Glomerular endothelial cell (primary cell): Measurements from ENCODE around the gene STRIP2. TPM values are rescaled to one million over a fixed set of nuclear protein-coding genes. Genes with fewer than 3 reads are reported as not detected.
"Not testable (repeated sequence)": the region's sequence is repeated elsewhere in the genome, so short reads cannot be mapped to it uniquely, and the experiment has no call there.

Source experiments
- DNase-seq: peaks from one replicate; pipeline ENCODE4 v3.0.0-alpha.2; 2011; ENCODE audit warnings: low read depth, low spot score; ENCODE audit errors: extremely low read depth
- total RNA-seq: library from RNA; depleted of rRNA; stranded (reverse); fragments of >200 nt; gene quantifications from 2 replicates; pipeline ENCODE4 v1.2.3, GENCODE V29; 2015

The STRIP2 gene
- total RNA-seq, 1 donor from 2014 or later = 7.2 TPM

- DNase-seq = no peak
These were observed 17.2 kb upstream of the STRIP2 start for GRCh38 chr7:129417073-129417472.

- DNase-seq = no peak
These were observed 12.4 kb upstream of the STRIP2 start for GRCh38 chr7:129421717-129422250.

- DNase-seq = no peak
These were observed 11.5 kb upstream of the STRIP2 start for GRCh38 chr7:129422727-129423126.

- DNase-seq = no peak
These were observed 10.4 kb upstream of the STRIP2 start for GRCh38 chr7:129423700-129424410.

GRCh38 chr7:129426482-129426881 lies 7.8 kb upstream of the STRIP2 start:
- no peak for DNase-seq

GRCh38 chr7:129427526-129428045 lies 6.6 kb upstream of the STRIP2 start:
- DNase-seq = no peak

GRCh38 chr7:129431911-129432643 lies 2.2 kb upstream of the STRIP2 start:
- no peak for DNase-seq

- DNase-seq = no peak
These were observed 565 bp downstream of the STRIP2 start for GRCh38 chr7:129434675-129435318.

- DNase-seq = no peak
These were observed 1.2 kb downstream of the STRIP2 start for GRCh38 chr7:129435414-129435829.

- DNase-seq = no peak
These were observed 2.2 kb downstream of the STRIP2 start for GRCh38 chr7:129436335-129436923.

GRCh38 chr7:129437190-129437589 lies 3.0 kb downstream of the STRIP2 start:
- DNase-seq = no peak

- DNase-seq = no peak
These were observed 4.1 kb downstream of the STRIP2 start for GRCh38 chr7:129438281-129438838.

GRCh38 chr7:129438839-129439651 lies 4.8 kb downstream of the STRIP2 start:
- DNase-seq = peak; percentile 42

GRCh38 chr7:129439963-129440625 lies 5.9 kb downstream of the STRIP2 start:
- no peak for DNase-seq

GRCh38 chr7:129443612-129444011 lies 9.4 kb downstream of the STRIP2 start:
- no peak for DNase-seq

GRCh38 chr7:129444776-129445175 lies 10.5 kb downstream of the STRIP2 start:
- DNase-seq = not testable (repeated sequence)

GRCh38 chr7:129446925-129447324 lies 12.7 kb downstream of the STRIP2 start:
- DNase-seq = not testable (repeated sequence)

GRCh38 chr7:129447445-129447844 lies 13.2 kb downstream of the STRIP2 start:
- not testable (repeated sequence) for DNase-seq

- DNase-seq = not testable (repeated sequence)
These were observed 14.4 kb downstream of the STRIP2 start for GRCh38 chr7:129448608-129449007.
